ENCODE results near the gene UXT.

Gene UXT

GRCh38 chrX:47658684-47659420, at the start of gene UXT:
UXT (minus strand) TSS chrX:47659180; CDS start chrX:47658927, 253 bp downstream.
- POLR2A ChIA-PET (ENCODE audit: low non-redundant PET), result no interaction called here
- peak within 1 kb of the TSS; percentile 92 for H3K27ac ChIP-seq
- peak; percentile 85 for DNase-seq (ENCODE audit: low spot score)
- CTCF ChIA-PET, result interaction anchor here (0.8 kb wide), 1 partner anchor 10 kb away, joined by 4 read pairs; no protein-coding TSS in a partner anchor
- no peak for TF ChIP-seq CTCF (conservative IDR thresholded peaks at IDR 0.05; ENCODE audit: low read depth)

GRCh38 chrX:47707031-47707780, 48.2 kb upstream of the UXT start:
- POLR2A ChIA-PET (ENCODE audit: low non-redundant PET), result no interaction called here
- H3K27ac ChIP-seq, result no peak overlapping the region
- no peak for DNase-seq (ENCODE audit: low spot score)
- CTCF ChIA-PET, result no interaction called here
- TF ChIP-seq CTCF (conservative IDR thresholded peaks at IDR 0.05; ENCODE audit: low read depth), result no peak

GRCh38 chrX:47706575-47706974, 47.6 kb upstream of the UXT start:
- no peak overlapping the region for H3K27ac ChIP-seq
- CTCF ChIA-PET, result no interaction called here
- TF ChIP-seq CTCF (conservative IDR thresholded peaks at IDR 0.05; ENCODE audit: low read depth), result no peak

GRCh38 chrX:47704736-47705135, 45.8 kb upstream of the UXT start:
- CTCF ChIA-PET, result no interaction called here
- POLR2A ChIA-PET (ENCODE audit: low non-redundant PET), result no interaction called here
- no peak for TF ChIP-seq CTCF (conservative IDR thresholded peaks at IDR 0.05; ENCODE audit: low read depth)
- H3K27ac ChIP-seq, result no peak overlapping the region
- no peak for DNase-seq (ENCODE audit: low spot score)

More at GRCh38 chrX:47706575-47706974, 47.6 kb upstream of the UXT start:
- no peak for DNase-seq (ENCODE audit: low spot score)
- POLR2A ChIA-PET (ENCODE audit: low non-redundant PET), result no interaction called here

- TF ChIP-seq CTCF (conservative IDR thresholded peaks at IDR 0.05; ENCODE audit: low read depth), result no peak
- CTCF ChIA-PET, result no interaction called here
- no peak overlapping the region for H3K27ac ChIP-seq
- POLR2A ChIA-PET (ENCODE audit: low non-redundant PET), result no interaction called here
- no peak for DNase-seq (ENCODE audit: low spot score)
Measured at GRCh38 chrX:47697181-47697580, 38.2 kb upstream of the UXT start.

- DNase-seq (ENCODE audit: low spot score), result no peak
- H3K27ac ChIP-seq, result no peak overlapping the region
- TF ChIP-seq CTCF (conservative IDR thresholded peaks at IDR 0.05; ENCODE audit: low read depth), result no peak
- ChIA-PET POLR2A (ENCODE audit: low non-redundant PET) (no interaction called here), CTCF (no interaction called here)
Measured at GRCh38 chrX:47690175-47690574, 31.2 kb upstream of the UXT start.
